ENCODE data around the gene GCDH. TPM values are rescaled to one million over a fixed set of nuclear protein-coding genes. Genes with fewer than 3 reads are reported as not detected.

Gene GCDH
- polyA plus RNA-seq, 1 donor (not counting 4 experiments of a cell fraction or from before 2014, with no cell fraction given): 11.5 TPM

GRCh38 chr19:12886651-12886968 is 4.3 kb upstream of the GCDH start:
- H3K4me2 ChIP-seq (ENCODE audit: control insufficient read depth, extremely low read depth, insufficient read depth, low read depth, low read length): no peak overlapping the region
- no peaks in the 10 kb centered on the region for H3K27me3 ChIP-seq (ENCODE audit: control insufficient read depth, extremely low read depth, insufficient read depth, low read length)
- no peaks in the 10 kb centered on the region for H3K9me1 ChIP-seq (ENCODE audit: control insufficient read depth, extremely low read depth, insufficient read depth, low read length)
- H3K79me2 ChIP-seq (ENCODE audit: control insufficient read depth, insufficient read depth, low read length): peaks cover 6% of the 10 kb centered on the region
- H3K9ac ChIP-seq (ENCODE audit: control insufficient read depth, extremely low read depth, insufficient read depth, low read length): no peak overlapping the region
- FAIRE-seq: no peak
- DNase-seq (ENCODE audit: low read depth, low spot score): no peak
- peaks cover 4% of the 10 kb centered on the region for H3K4me1 ChIP-seq (ENCODE audit: control insufficient read depth, extremely low read depth, insufficient read depth, low read length)
- dilution Hi-C loops (cut with MboI; ENCODE audit: extremely low pct_ligation_motif_present, low sequenced_read_pairs): no loop called here
- no peak for TF ChIP-seq EZH2 (IDR thresholded peaks at IDR 0.05; ENCODE audit: low read length)
- TF ChIP-seq, protein P1, sequence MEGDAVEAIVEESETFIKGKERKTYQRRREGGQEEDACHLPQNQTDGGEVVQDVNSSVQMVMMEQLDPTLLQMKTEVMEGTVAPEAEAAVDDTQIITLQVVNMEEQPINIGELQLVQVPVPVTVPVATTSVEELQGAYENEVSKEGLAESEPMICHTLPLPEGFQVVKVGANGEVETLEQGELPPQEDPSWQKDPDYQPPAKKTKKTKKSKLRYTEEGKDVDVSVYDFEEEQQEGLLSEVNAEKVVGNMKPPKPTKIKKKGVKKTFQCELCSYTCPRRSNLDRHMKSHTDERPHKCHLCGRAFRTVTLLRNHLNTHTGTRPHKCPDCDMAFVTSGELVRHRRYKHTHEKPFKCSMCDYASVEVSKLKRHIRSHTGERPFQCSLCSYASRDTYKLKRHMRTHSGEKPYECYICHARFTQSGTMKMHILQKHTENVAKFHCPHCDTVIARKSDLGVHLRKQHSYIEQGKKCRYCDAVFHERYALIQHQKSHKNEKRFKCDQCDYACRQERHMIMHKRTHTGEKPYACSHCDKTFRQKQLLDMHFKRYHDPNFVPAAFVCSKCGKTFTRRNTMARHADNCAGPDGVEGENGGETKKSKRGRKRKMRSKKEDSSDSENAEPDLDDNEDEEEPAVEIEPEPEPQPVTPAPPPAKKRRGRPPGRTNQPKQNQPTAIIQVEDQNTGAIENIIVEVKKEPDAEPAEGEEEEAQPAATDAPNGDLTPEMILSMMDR (optimal IDR thresholded peaks at IDR 0.05 in 1 of 3, IDR thresholded peaks at IDR 0.05 in 1 of 3, conservative IDR thresholded peaks at IDR 0.05 in 1 of 3; ENCODE audit: extremely low read depth in 1 of 3, insufficient read depth in 2 of 3, low read length in 3 of 3): no peak
- H3K4me3 ChIP-seq (ENCODE audit: control insufficient read depth in 2 of 3, extremely low read depth in 1 of 3, insufficient read depth in 2 of 3, low read depth in 1 of 3, low read length in 3 of 3): no peak overlapping the region
- H4K20me1 ChIP-seq (ENCODE audit: control insufficient read depth, extremely low read depth, insufficient read depth, low read length): no peaks in the 10 kb centered on the region
- H3K9me3 ChIP-seq (ENCODE audit: control insufficient read depth, low read depth, low read length): peaks cover 10% of the 10 kb centered on the region
- no peak overlapping the region for H2AFZ ChIP-seq (ENCODE audit: control insufficient read depth, low read length)
- no peaks in the 10 kb centered on the region for H3K36me3 ChIP-seq (ENCODE audit: control insufficient read depth in 2 of 2, extremely low read depth in 1 of 2, insufficient read depth in 2 of 2, low read length in 2 of 2)
- no peak overlapping the region for H3K27ac ChIP-seq (ENCODE audit: control insufficient read depth, insufficient read depth, low read length)

DNA sequence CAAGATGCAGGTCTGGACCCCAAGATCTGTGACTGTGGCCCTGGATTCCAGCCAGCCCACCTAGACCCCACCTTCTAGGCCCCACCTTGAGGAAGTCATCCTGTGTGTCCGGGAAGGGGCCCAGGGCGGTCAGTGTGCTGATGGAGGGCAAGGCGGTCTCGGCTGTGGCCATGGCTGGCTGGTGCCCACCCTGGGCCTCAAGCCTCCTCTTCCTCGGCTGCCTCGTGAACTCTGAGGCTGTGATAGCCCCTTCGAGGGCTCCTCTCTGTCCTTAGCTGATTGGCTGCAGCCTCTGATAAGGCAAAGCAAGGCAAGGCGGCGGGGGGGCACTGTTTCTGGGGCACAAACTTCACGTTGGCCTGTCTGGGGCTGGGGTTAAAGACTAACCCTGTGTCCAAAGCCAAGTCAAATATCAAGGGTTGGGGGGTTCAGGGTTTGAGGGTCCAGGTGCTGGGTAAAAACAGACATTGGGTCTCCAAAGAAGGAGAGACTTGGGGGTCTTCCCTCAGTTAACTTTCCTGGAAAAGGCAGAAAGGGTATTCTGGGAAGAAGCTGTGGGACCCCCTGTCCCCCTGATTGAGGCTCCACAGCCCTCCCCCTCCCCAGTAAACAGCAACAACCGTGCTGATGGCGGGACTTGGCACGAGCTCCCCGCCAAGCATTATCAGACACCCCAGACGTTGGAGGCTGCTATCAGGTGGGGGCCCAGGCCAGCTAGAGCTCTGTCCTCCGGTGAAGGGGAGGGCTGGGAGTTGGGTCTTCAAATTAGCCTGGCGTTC is 3.8 kb upstream of the GCDH start, which contains the start of gene KLF1:
KLF1 (minus strand) TSS at position 233 of the 779 bp plus-strand sequence; CDS start at position 172, 61 bp downstream.
- dilution Hi-C loops (cut with MboI; ENCODE audit: extremely low pct_ligation_motif_present, low sequenced_read_pairs): no loop called here
- Histone ChIP-seq H3K4me1 (ENCODE audit: control insufficient read depth, extremely low read depth, insufficient read depth, low read length) (peaks cover 9% of the 10 kb centered on the region), H3K9me3 (ENCODE audit: control insufficient read depth, low read depth, low read length) (peaks cover 10% of the 10 kb centered on the region), H3K79me2 (ENCODE audit: control insufficient read depth, insufficient read depth, low read length) (peaks cover 10% of the 10 kb centered on the region), H3K36me3 (ENCODE audit: control insufficient read depth in 2 of 2, extremely low read depth in 1 of 2, insufficient read depth in 2 of 2, low read length in 2 of 2) (no peaks in the 10 kb centered on the region), H3K4me3 (ENCODE audit: control insufficient read depth in 2 of 3, extremely low read depth in 1 of 3, insufficient read depth in 2 of 3, low read depth in 1 of 3, low read length in 3 of 3) (peak within 1 kb of the TSS in 2 of 3 experiments; percentile 39 to 56), H3K9me1 (ENCODE audit: control insufficient read depth, extremely low read depth, insufficient read depth, low read length) (no peaks in the 10 kb centered on the region), H3K27ac (ENCODE audit: control insufficient read depth, insufficient read depth, low read length) (no peak within 1 kb of the TSS), H2AFZ (ENCODE audit: control insufficient read depth, low read length) (no peak within 1 kb of the TSS), H3K9ac (ENCODE audit: control insufficient read depth, extremely low read depth, insufficient read depth, low read length) (no peak within 1 kb of the TSS), H3K27me3 (ENCODE audit: control insufficient read depth, extremely low read depth, insufficient read depth, low read length) (no peaks in the 10 kb centered on the region), H4K20me1 (ENCODE audit: control insufficient read depth, extremely low read depth, insufficient read depth, low read length) (no peaks in the 10 kb centered on the region), H3K4me2 (ENCODE audit: control insufficient read depth, extremely low read depth, insufficient read depth, low read depth, low read length) (peak within 1 kb of the TSS; percentile 64)
- FAIRE-seq (no peak), DNase-seq (ENCODE audit: low read depth, low spot score) (no peak)
- TF ChIP-seq, protein P1 (optimal IDR thresholded peaks at IDR 0.05 in 1 of 3, IDR thresholded peaks at IDR 0.05 in 1 of 3, conservative IDR thresholded peaks at IDR 0.05 in 1 of 3; ENCODE audit: extremely low read depth in 1 of 3, insufficient read depth in 2 of 3, low read length in 3 of 3): no peak
- no peak for TF ChIP-seq EZH2 (IDR thresholded peaks at IDR 0.05; ENCODE audit: low read length)
